Measurements from ENCODE around the gene TKT.

TKT gene

GRCh38 chr3:53180305-53181023 is 75.4 kb downstream of the TKT start:
- Histone ChIP-seq H3K4me2 (ENCODE audit: low read length) (peak overlapping the region; percentile 44; the same call in 1 of the 2 replicates), H2AFZ (ENCODE audit: low read length) (no peak overlapping the region), H3K27ac (ENCODE audit: low read depth, low read length, poor library complexity, severe bottlenecking) (peak overlapping the region; percentile 75)

GRCh38 chr3:53179580-53179979 is 76.2 kb downstream of the TKT start:
- H2AFZ ChIP-seq (ENCODE audit: low read length) = no peak overlapping the region
- H3K4me3 ChIP-seq (ENCODE audit: low read depth, low read length, poor library complexity, severe bottlenecking) = no peak overlapping the region
- TF ChIP-seq CTCF (IDR thresholded peaks at IDR 0.05; ENCODE audit: low read length) = no peak
- no peak for TF ChIP-seq EZH2 (IDR thresholded peaks at IDR 0.05; ENCODE audit: borderline replicate concordance, low read length)
- no peaks in the 10 kb centered on the region for H3K27me3 ChIP-seq (ENCODE audit: insufficient read depth, low read length)
- no peaks in the 10 kb centered on the region for H3K9me2 ChIP-seq (ENCODE audit: low read depth, low read length)
- peaks cover 24% of the 10 kb centered on the region for H3K4me1 ChIP-seq (ENCODE audit: insufficient read depth, low read length, severe bottlenecking)
- peak overlapping the region; percentile 75 for H3K27ac ChIP-seq (ENCODE audit: low read depth, low read length, poor library complexity, severe bottlenecking)
- H3K9ac ChIP-seq (ENCODE audit: low read length) = no peak overlapping the region
- H3K4me2 ChIP-seq (ENCODE audit: low read length) = no peak overlapping the region
- H3K9me3 ChIP-seq (ENCODE audit: low read length) = no peaks in the 10 kb centered on the region
- no peaks in the 10 kb centered on the region for H3F3A ChIP-seq (ENCODE audit: insufficient read depth, low read length)
- no peaks in the 10 kb centered on the region for H3K79me2 ChIP-seq (ENCODE audit: insufficient read depth, low read length)
- H4K20me1 ChIP-seq (ENCODE audit: insufficient read depth, low read length) = no peaks in the 10 kb centered on the region
- H3K36me3 ChIP-seq (ENCODE audit: insufficient read depth, low read length) = no peaks in the 10 kb centered on the region

More at GRCh38 chr3:53180305-53181023, 75.4 kb downstream of the TKT start:
- H3K36me3 ChIP-seq (ENCODE audit: insufficient read depth, low read length) = no peaks in the 10 kb centered on the region
- no peaks in the 10 kb centered on the region for H3K27me3 ChIP-seq (ENCODE audit: insufficient read depth, low read length)
- no peaks in the 10 kb centered on the region for H3K9me3 ChIP-seq (ENCODE audit: low read length)
- peak overlapping the region; percentile 13 for H3K4me3 ChIP-seq (ENCODE audit: low read depth, low read length, poor library complexity, severe bottlenecking)
- H3F3A ChIP-seq (ENCODE audit: insufficient read depth, low read length) = no peaks in the 10 kb centered on the region
- no peaks in the 10 kb centered on the region for H3K79me2 ChIP-seq (ENCODE audit: insufficient read depth, low read length)
- H4K20me1 ChIP-seq (ENCODE audit: insufficient read depth, low read length) = no peaks in the 10 kb centered on the region
- peak overlapping the region; percentile 46; the same call in 1 of the 2 replicates for H3K9ac ChIP-seq (ENCODE audit: low read length)
- TF ChIP-seq CTCF (IDR thresholded peaks at IDR 0.05; ENCODE audit: low read length) (no peak), EZH2 (IDR thresholded peaks at IDR 0.05; ENCODE audit: borderline replicate concordance, low read length) (no peak)
- H3K4me1 ChIP-seq (ENCODE audit: insufficient read depth, low read length, severe bottlenecking) = peaks cover 19% of the 10 kb centered on the region
- H3K9me2 ChIP-seq (ENCODE audit: low read depth, low read length) = no peaks in the 10 kb centered on the region

- H3K27ac ChIP-seq (ENCODE audit: low read depth, low read length, poor library complexity, severe bottlenecking) = no peak overlapping the region
- no peaks in the 10 kb centered on the region for H3K79me2 ChIP-seq (ENCODE audit: insufficient read depth, low read length)
These were observed 77.6 kb downstream of the TKT start for GRCh38 chr3:53178246-53178645.

More at GRCh38 chr3:53178246-53178645, 77.6 kb downstream of the TKT start:
- H3F3A ChIP-seq (ENCODE audit: insufficient read depth, low read length) = no peaks in the 10 kb centered on the region
- H2AFZ ChIP-seq (ENCODE audit: low read length) = no peak overlapping the region
- H3K4me2 ChIP-seq (ENCODE audit: low read length) = no peak overlapping the region
- H3K9me3 ChIP-seq (ENCODE audit: low read length) = no peaks in the 10 kb centered on the region
- H3K4me1 ChIP-seq (ENCODE audit: insufficient read depth, low read length, severe bottlenecking) = peaks cover 30% of the 10 kb centered on the region
- TF ChIP-seq EZH2 (IDR thresholded peaks at IDR 0.05; ENCODE audit: borderline replicate concordance, low read length) (no peak), CTCF (IDR thresholded peaks at IDR 0.05; ENCODE audit: low read length) (no peak)
- H3K9me2 ChIP-seq (ENCODE audit: low read depth, low read length) = no peaks in the 10 kb centered on the region
- peaks cover 7% of the 10 kb centered on the region; the same call in 1 of the 2 replicates for H3K36me3 ChIP-seq (ENCODE audit: insufficient read depth, low read length)
- no peak overlapping the region for H3K9ac ChIP-seq (ENCODE audit: low read length)
- H4K20me1 ChIP-seq (ENCODE audit: insufficient read depth, low read length) = no peaks in the 10 kb centered on the region
- no peaks in the 10 kb centered on the region for H3K27me3 ChIP-seq (ENCODE audit: insufficient read depth, low read length)
- no peak overlapping the region for H3K4me3 ChIP-seq (ENCODE audit: low read depth, low read length, poor library complexity, severe bottlenecking)
